ENCODE measurements around the gene L3MBTL3.

Gene L3MBTL3

GRCh38 chr6:130009146-130009545, 9.2 kb upstream of the L3MBTL3 start:
- Histone ChIP-seq H3K27ac (no peak overlapping the region), H3K9ac (no peak overlapping the region), H3K36me3 (ENCODE audit: insufficient read depth) (no peaks in the 10 kb centered on the region), H3K27me3 (ENCODE audit: insufficient read depth, low read depth) (no peaks in the 10 kb centered on the region), H2AFZ (ENCODE audit: low read depth) (no peak overlapping the region), H3K4me1 (ENCODE audit: low read depth, poor library complexity, severe bottlenecking) (no peaks in the 10 kb centered on the region), H3K4me2 (no peak overlapping the region), H4K20me1 (ENCODE audit: insufficient read depth) (no peaks in the 10 kb centered on the region), H3K4me3 (IDR thresholded peaks at IDR 0.05; ENCODE audit: insufficient read depth, low read depth, low read length) (no peak overlapping the region), H3K79me2 (ENCODE audit: insufficient read depth, low read depth) (no peaks in the 10 kb centered on the region)
- no peak for TF ChIP-seq CTCF (conservative IDR thresholded peaks at IDR 0.05; ENCODE audit: low read depth, low read length)

GRCh38 chr6:130010387-130010786, 8.0 kb upstream of the L3MBTL3 start:
- Histone ChIP-seq H3K4me2 (no peak overlapping the region), H2AFZ (ENCODE audit: low read depth) (no peak overlapping the region), H3K9ac (no peak overlapping the region), H3K27me3 (ENCODE audit: insufficient read depth, low read depth) (no peaks in the 10 kb centered on the region), H3K36me3 (ENCODE audit: insufficient read depth) (no peaks in the 10 kb centered on the region), H3K79me2 (ENCODE audit: insufficient read depth, low read depth) (no peaks in the 10 kb centered on the region), H3K27ac (no peak overlapping the region), H3K4me3 (IDR thresholded peaks at IDR 0.05; ENCODE audit: insufficient read depth, low read depth, low read length) (no peak overlapping the region), H4K20me1 (ENCODE audit: insufficient read depth) (no peaks in the 10 kb centered on the region), H3K4me1 (ENCODE audit: low read depth, poor library complexity, severe bottlenecking) (no peaks in the 10 kb centered on the region)
- TF ChIP-seq CTCF (conservative IDR thresholded peaks at IDR 0.05; ENCODE audit: low read depth, low read length), result no peak

DNA sequence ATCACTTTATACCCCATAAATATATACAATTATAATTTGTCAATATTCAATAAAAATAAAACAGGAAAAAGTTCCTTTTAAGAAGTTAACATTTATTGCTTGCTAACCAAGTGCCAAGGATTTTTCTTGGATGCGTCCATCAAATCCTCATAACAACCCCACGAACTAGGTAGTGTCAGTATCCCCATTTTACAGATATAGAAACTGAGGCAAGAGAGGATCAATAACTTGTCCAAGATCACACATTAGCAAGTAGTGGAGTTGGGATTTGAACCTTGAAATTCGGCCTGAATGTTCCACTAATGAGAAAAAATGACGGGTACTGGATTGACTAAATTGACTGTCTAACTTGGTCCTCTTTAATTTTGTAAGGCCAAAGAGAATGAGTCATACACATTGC, 5.7 kb upstream of the L3MBTL3 start:
- Histone ChIP-seq H4K20me1 (ENCODE audit: insufficient read depth) (no peaks in the 10 kb centered on the region), H3K27ac (no peak overlapping the region), H3K36me3 (ENCODE audit: insufficient read depth) (no peaks in the 10 kb centered on the region), H2AFZ (ENCODE audit: low read depth) (no peak overlapping the region), H3K4me2 (no peak overlapping the region), H3K79me2 (ENCODE audit: insufficient read depth, low read depth) (no peaks in the 10 kb centered on the region), H3K4me3 (IDR thresholded peaks at IDR 0.05; ENCODE audit: insufficient read depth, low read depth, low read length) (no peak overlapping the region), H3K4me1 (ENCODE audit: low read depth, poor library complexity, severe bottlenecking) (no peaks in the 10 kb centered on the region), H3K9ac (no peak overlapping the region), H3K27me3 (ENCODE audit: insufficient read depth, low read depth) (no peaks in the 10 kb centered on the region)
- no peak for TF ChIP-seq CTCF (conservative IDR thresholded peaks at IDR 0.05; ENCODE audit: low read depth, low read length)

- Histone ChIP-seq H3K4me3 (IDR thresholded peaks at IDR 0.05; ENCODE audit: insufficient read depth, low read depth, low read length) (no peak overlapping the region), H3K27ac (peak overlapping the region; percentile 58), H3K79me2 (ENCODE audit: insufficient read depth, low read depth) (no peaks in the 10 kb centered on the region), H3K27me3 (ENCODE audit: insufficient read depth, low read depth) (no peaks in the 10 kb centered on the region), H4K20me1 (ENCODE audit: insufficient read depth) (no peaks in the 10 kb centered on the region), H3K36me3 (ENCODE audit: insufficient read depth) (no peaks in the 10 kb centered on the region; the same call in 1 of the 2 replicates), H3K4me1 (ENCODE audit: low read depth, poor library complexity, severe bottlenecking) (peaks cover 7% of the 10 kb centered on the region), H3K9ac (peak overlapping the region; percentile 70), H3K4me2 (peak overlapping the region; percentile 61), H2AFZ (ENCODE audit: low read depth) (peak overlapping the region; percentile 78)
- TF ChIP-seq CTCF (conservative IDR thresholded peaks at IDR 0.05; ENCODE audit: low read depth, low read length), result no peak
Observed at GRCh38 chr6:130018744-130019325, 454 bp downstream of the L3MBTL3 start.
